CD4-positive, alpha-beta T cell treated with Interleukin-15 for 4 hours (primary cell): ENCODE data around the gene CMSS1.

ENCODE experiments used
- DNase-seq: peaks from one replicate; pipeline ENCODE4 v3.0.0-alpha.2; 2020; ENCODE audit warnings: low spot score

The CMSS1 gene

GRCh38 chr3:100183608-100184125 is 366.0 kb downstream of the CMSS1 start:
- no peak for DNase-seq

- DNase-seq, result no peak
Measured at GRCh38 chr3:100184948-100185570, 367.4 kb downstream of the CMSS1 start.

- no peak for DNase-seq
Measured at GRCh38 chr3:100185847-100186246, 368.2 kb downstream of the CMSS1 start.

GRCh38 chr3:100189444-100189964 is 371.8 kb downstream of the CMSS1 start:
- DNase-seq, result no peak

- no peak for DNase-seq
Measured at GRCh38 chr3:100195375-100195774, 377.7 kb downstream of the CMSS1 start.

GRCh38 chr3:100197876-100198275 is 380.2 kb downstream of the CMSS1 start:
- no peak for DNase-seq

GRCh38 chr3:100198579-100199269 is 381.1 kb downstream of the CMSS1 start:
- DNase-seq, result no peak

GRCh38 chr3:100205171-100205570 is 387.5 kb downstream of the CMSS1 start:
- no peak for DNase-seq

- DNase-seq, result no peak
Measured at GRCh38 chr3:100206687-100207086, 389.0 kb downstream of the CMSS1 start.

GRCh38 chr3:100207886-100208285 is 390.2 kb downstream of the CMSS1 start:
- DNase-seq, result no peak

GRCh38 chr3:100209169-100209568 is 391.5 kb downstream of the CMSS1 start:
- no peak for DNase-seq

- peak; percentile 27 for DNase-seq
Measured at GRCh38 chr3:100209948-100210771, 392.5 kb downstream of the CMSS1 start.

GRCh38 chr3:100210772-100211135 is 393.1 kb downstream of the CMSS1 start:
- peak; percentile 29 for DNase-seq

- no peak for DNase-seq
Measured at GRCh38 chr3:100213891-100214573, 396.4 kb downstream of the CMSS1 start.

GRCh38 chr3:100214574-100214964 is 396.9 kb downstream of the CMSS1 start:
- no peak for DNase-seq

- no peak for DNase-seq
Measured at GRCh38 chr3:100216713-100217112, 399.1 kb downstream of the CMSS1 start.

- no peak for DNase-seq
Measured at GRCh38 chr3:100221159-100221558, 403.5 kb downstream of the CMSS1 start.

- no peak for DNase-seq
Measured at GRCh38 chr3:100225193-100225592, 407.5 kb downstream of the CMSS1 start.

- DNase-seq, result no peak
Measured at GRCh38 chr3:100225883-100226282, 408.2 kb downstream of the CMSS1 start.

- DNase-seq, result no peak
Measured at GRCh38 chr3:100226712-100227429, 409.2 kb downstream of the CMSS1 start.

GRCh38 chr3:100227511-100227921 is 409.9 kb downstream of the CMSS1 start:
- DNase-seq, result no peak
